SK-N-SH (cell line): ENCODE results near the gene C8G. TPM values are rescaled to one million over a fixed set of nuclear protein-coding genes. Genes with fewer than 3 reads are reported as not detected.

ENCODE experiments used
- CTCF ChIA-PET: fragments of 300-600, 350-600 bp; formaldehyde crosslinking; extraction: SDS; loops from one replicate; lab custom pipeline; 2021; lab: Yijun Ruan, JAX
- POLR2A ChIA-PET: fragments of 350-600 bp; sonication (Branson Sonifier 250); formaldehyde crosslinking; extraction: SDS; loops from one replicate; lab custom pipeline; 2020; ENCODE audit warnings: antibody characterized with exemption, inconsistent platforms; lab: Yijun Ruan, JAX
- DNase-seq: peaks from one replicate; pipeline ENCODE4 v3.0.0; 2012
- H2AFZ ChIP-seq: fragments of 200-600 bp; sonication (generic); 2 replicates; pipeline ENCODE4 v1.8.1; 2016; ENCODE audit warnings: antibody characterized with exemption, mild to moderate bottlenecking, low read depth
- H3F3A ChIP-seq: fragments of 200-600 bp; sonication (generic); replicated peaks from 2 replicates; pipeline ENCODE3; 2016; ENCODE audit warnings: antibody characterized with exemption, mild to moderate bottlenecking; ENCODE audit not compliant: insufficient read depth
- H3K27ac ChIP-seq, 2 experiments: fragments of 200-500 bp in 1 of 2; fragments of 200-600 bp in 1 of 2; sonication (Bioruptor generic) in 1 of 2; sonication (generic), shearing (Covaris generic) in 1 of 2; 2 replicates each; pipeline versions ENCODE4 v1.5.1 to v1.6.1; 2014 to 2016; ENCODE audit warnings: low read depth in 2 of 2, inconsistent platforms in 1 of 2, low read length in 1 of 2, mild to moderate bottlenecking in 1 of 2, mixed read lengths in 1 of 2
- H3K27me3 ChIP-seq: fragments of 200-600 bp; sonication (generic), shearing (Covaris generic); 2 replicates; pipeline ENCODE4 v1.6.1; 2016; ENCODE audit warnings: mixed run types; ENCODE audit not compliant: insufficient read depth
- H3K36me3 ChIP-seq, 2 experiments: fragments of 200-500 bp in 1 of 2; fragments of 200-600 bp in 1 of 2; sonication (Bioruptor generic) in 1 of 2; sonication (generic) in 1 of 2; replicated peaks in 1 of 2; 2 replicates each; pipeline versions ENCODE3 to v1.5.1; 2014 to 2016; ENCODE audit warnings: low read length in 1 of 2, mild to moderate bottlenecking in 1 of 2; ENCODE audit not compliant: insufficient read depth in 2 of 2, control insufficient read depth in 1 of 2
- H3K4me1 ChIP-seq, 2 experiments: fragments of 200-500 bp in 1 of 2; fragments of 200-600 bp in 1 of 2; sonication (Bioruptor generic) in 1 of 2; sonication (generic), shearing (Covaris generic) in 1 of 2; 2 replicates each; pipeline versions ENCODE4 v1.5.1 to v1.6.1; 2014 to 2016; ENCODE audit warnings: low read depth in 1 of 2, low read length in 1 of 2, mixed run types in 1 of 2; ENCODE audit not compliant: insufficient read depth in 2 of 2, control insufficient read depth in 1 of 2
- H3K4me2 ChIP-seq: fragments of 200-600 bp; sonication (generic), shearing (Covaris generic); 2 replicates; pipeline ENCODE4 v1.6.1; 2017; ENCODE audit warnings: mixed run types
- H3K4me3 ChIP-seq, 2 experiments: fragments of 200-500 bp in 1 of 2; fragments of 200-600 bp in 1 of 2; sonication (Bioruptor generic) in 1 of 2; sonication (generic), shearing (Covaris generic) in 1 of 2; 2 replicates each; pipeline versions ENCODE4 v1.5.1 to v1.8.1; 2014 to 2016; ENCODE audit warnings: low read depth in 2 of 2, inconsistent platforms in 1 of 2, low read length in 1 of 2, mild to moderate bottlenecking in 1 of 2, mixed read lengths in 1 of 2, moderate library complexity in 1 of 2
- H3K79me2 ChIP-seq: fragments of 200-600 bp; sonication (generic); 2 replicates; pipeline ENCODE4 v1.8.1; 2017; ENCODE audit warnings: mild to moderate bottlenecking; ENCODE audit not compliant: insufficient read depth
- H3K9ac ChIP-seq: fragments of 200-600 bp; sonication (generic); 2 replicates; pipeline ENCODE4 v1.6.1; 2017; ENCODE audit warnings: mixed run types
- H3K9me2 ChIP-seq: fragments of 200-600 bp; sonication (generic); 2 replicates; pipeline ENCODE4 v1.6.1; 2017; ENCODE audit warnings: mixed run types
- H3K9me3 ChIP-seq: fragments of 200-600 bp; sonication (generic); 2 replicates; pipeline ENCODE4 v1.6.1; 2017; ENCODE audit warnings: mixed run types, mild to moderate bottlenecking, moderate library complexity
- H4K20me1 ChIP-seq: fragments of 200-600 bp; sonication (generic); 2 replicates; pipeline ENCODE4 v1.6.1; 2017; ENCODE audit warnings: mild to moderate bottlenecking, mixed run types; ENCODE audit not compliant: insufficient read depth
- GABPA ChIP-seq: IDR thresholded peaks from 2 replicates; pipeline ENCODE4 v1.4.0; 2012; ENCODE audit warnings: low read depth, mild to moderate bottlenecking
- GATA2 ChIP-seq: sonication (generic); formaldehyde crosslinking; IDR thresholded peaks from 2 replicates; pipeline ENCODE4 v1.5.0; 2020; ENCODE audit warnings: mild to moderate bottlenecking, missing genetic modification reagents
- JUND ChIP-seq: IDR thresholded peaks from 2 replicates; pipeline ENCODE4 v1.4.0; 2012
- MXI1 ChIP-seq: IDR thresholded peaks from 2 replicates; pipeline ENCODE4 v1.6.1; 2012; ENCODE audit warnings: mild to moderate bottlenecking, low read depth, low read length, improper control_type of control experiment
- RAD21 ChIP-seq: IDR thresholded peaks from 2 replicates; pipeline ENCODE4 v1.6.1; 2012; ENCODE audit warnings: mild to moderate bottlenecking, low read length
- TAF1 ChIP-seq: IDR thresholded peaks from 2 replicates; pipeline ENCODE4 v1.6.1; 2012; ENCODE audit warnings: low read depth, mild to moderate bottlenecking, low read length, moderate library complexity, borderline replicate concordance
- WGBS: methylation state at CpG from one replicate; pipeline ENCODE4 v1.1.6; 2017; ENCODE audit warnings: low lambda C conversion rate; 5-methylcytosine and 5-hydroxymethylcytosine counted together
- polyA plus RNA-seq, 3 experiments: library from polyadenylated mRNA; depleted of rRNA; stranded (reverse); fragments of >200 nt; gene quantifications; 2 replicates each; pipeline ENCODE4 v1.2.3, GENCODE V29; 2012
- TF ChIP-seq, protein P1 (sequence below): IDR thresholded peaks from 2 replicates; pipeline ENCODE4; 2012
- TF ChIP-seq, protein P2 (sequence below): IDR thresholded peaks from 2 replicates; pipeline ENCODE4 v1.6.1; 2012; ENCODE audit warnings: mild to moderate bottlenecking, low read depth, low read length, moderate library complexity
- TF ChIP-seq, protein P3 (sequence below): fragments of 150-350 bp; IDR thresholded peaks from 2 replicates; pipeline ENCODE4 v1.6.1; 2016; ENCODE audit warnings: mild to moderate bottlenecking, low read depth, low read length

Gene C8G
- polyA plus RNA-seq, 1 of the 3 experiments (the other 2 are of a cell fraction) = 0.28 TPM

- Histone ChIP-seq H3K79me2 (no peaks in the 10 kb centered on the region), H3F3A (no peaks in the 10 kb centered on the region), H3K4me2 (no peak overlapping the region), H3K9me2 (no peaks in the 10 kb centered on the region), H3K9me3 (no peaks in the 10 kb centered on the region), H3K36me3 (no peaks in the 10 kb centered on the region), H3K4me1 (peaks cover 0 to 16% of the 10 kb centered on the region in 2 experiments; a peak in 1 of 4 replicates), H3K27me3 (no peaks in the 10 kb centered on the region), H4K20me1 (no peaks in the 10 kb centered on the region), H3K27ac (no peak overlapping the region), H2AFZ (no peak overlapping the region), H3K9ac (no peak overlapping the region), H3K4me3 (no peak overlapping the region)
- no peak for DNase-seq
- WGBS = 65% methylated on average over 2 of the region's 9 CpGs
- TF ChIP-seq RAD21 (no peak), GABPA (no peak), JUND (no peak)
- TF ChIP-seq, protein P1, sequence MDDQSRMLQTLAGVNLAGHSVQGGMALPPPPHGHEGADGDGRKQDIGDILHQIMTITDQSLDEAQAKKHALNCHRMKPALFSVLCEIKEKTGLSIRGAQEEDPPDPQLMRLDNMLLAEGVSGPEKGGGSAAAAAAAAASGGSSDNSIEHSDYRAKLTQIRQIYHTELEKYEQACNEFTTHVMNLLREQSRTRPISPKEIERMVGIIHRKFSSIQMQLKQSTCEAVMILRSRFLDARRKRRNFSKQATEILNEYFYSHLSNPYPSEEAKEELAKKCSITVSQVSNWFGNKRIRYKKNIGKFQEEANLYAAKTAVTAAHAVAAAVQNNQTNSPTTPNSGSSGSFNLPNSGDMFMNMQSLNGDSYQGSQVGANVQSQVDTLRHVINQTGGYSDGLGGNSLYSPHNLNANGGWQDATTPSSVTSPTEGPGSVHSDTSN = no peak
- CTCF ChIA-PET = interaction anchor here (1.1 to 13.2 kb wide), 2 partner anchors 9 to 77 kb away, joined by 3 to 350 read pairs; partner anchors contain the start of genes ABCA2 and FUT7
- POLR2A ChIA-PET = no interaction called here
Measured at GRCh38 chr9:136955943-136956335, 10.9 kb downstream of the C8G start.

DNA sequence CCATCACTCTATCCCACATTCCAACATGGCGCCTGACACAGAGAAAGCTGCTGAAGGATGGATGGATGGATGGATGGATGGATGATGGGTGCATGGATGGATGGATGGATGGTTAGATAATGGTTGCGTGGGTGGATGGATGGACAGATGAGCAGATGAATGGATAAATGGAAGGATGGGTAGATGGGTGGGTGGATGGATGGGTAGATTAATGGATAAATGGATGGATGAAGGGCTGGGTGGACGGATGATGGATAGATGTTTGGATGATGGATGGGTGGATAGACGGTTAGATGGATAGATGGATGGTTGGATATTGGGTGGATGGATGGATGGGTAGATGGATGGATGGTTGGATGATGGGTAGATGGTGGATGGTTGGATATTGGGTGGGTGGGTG lies 11.6 kb downstream of the C8G start:
- WGBS = 66% methylated on average over 4 of the region's 4 CpGs
- H2AFZ ChIP-seq = no peak overlapping the region
- no peak overlapping the region for H3K4me3 ChIP-seq
- no peak overlapping the region for H3K9ac ChIP-seq
- H3K79me2 ChIP-seq = no peaks in the 10 kb centered on the region
- no peak overlapping the region for H3K27ac ChIP-seq
- H3F3A ChIP-seq = no peaks in the 10 kb centered on the region
- H3K9me2 ChIP-seq = no peaks in the 10 kb centered on the region
- no peaks in the 10 kb centered on the region for H3K36me3 ChIP-seq
- peaks cover 0 to 17% of the 10 kb centered on the region in 2 experiments; a peak in 1 of 4 replicates for H3K4me1 ChIP-seq
- POLR2A ChIA-PET = no interaction called here
- CTCF ChIA-PET = no interaction called here
- no peaks in the 10 kb centered on the region for H3K9me3 ChIP-seq
- H3K4me2 ChIP-seq = no peak overlapping the region
- no peaks in the 10 kb centered on the region for H3K27me3 ChIP-seq
- TF ChIP-seq, protein P2, sequence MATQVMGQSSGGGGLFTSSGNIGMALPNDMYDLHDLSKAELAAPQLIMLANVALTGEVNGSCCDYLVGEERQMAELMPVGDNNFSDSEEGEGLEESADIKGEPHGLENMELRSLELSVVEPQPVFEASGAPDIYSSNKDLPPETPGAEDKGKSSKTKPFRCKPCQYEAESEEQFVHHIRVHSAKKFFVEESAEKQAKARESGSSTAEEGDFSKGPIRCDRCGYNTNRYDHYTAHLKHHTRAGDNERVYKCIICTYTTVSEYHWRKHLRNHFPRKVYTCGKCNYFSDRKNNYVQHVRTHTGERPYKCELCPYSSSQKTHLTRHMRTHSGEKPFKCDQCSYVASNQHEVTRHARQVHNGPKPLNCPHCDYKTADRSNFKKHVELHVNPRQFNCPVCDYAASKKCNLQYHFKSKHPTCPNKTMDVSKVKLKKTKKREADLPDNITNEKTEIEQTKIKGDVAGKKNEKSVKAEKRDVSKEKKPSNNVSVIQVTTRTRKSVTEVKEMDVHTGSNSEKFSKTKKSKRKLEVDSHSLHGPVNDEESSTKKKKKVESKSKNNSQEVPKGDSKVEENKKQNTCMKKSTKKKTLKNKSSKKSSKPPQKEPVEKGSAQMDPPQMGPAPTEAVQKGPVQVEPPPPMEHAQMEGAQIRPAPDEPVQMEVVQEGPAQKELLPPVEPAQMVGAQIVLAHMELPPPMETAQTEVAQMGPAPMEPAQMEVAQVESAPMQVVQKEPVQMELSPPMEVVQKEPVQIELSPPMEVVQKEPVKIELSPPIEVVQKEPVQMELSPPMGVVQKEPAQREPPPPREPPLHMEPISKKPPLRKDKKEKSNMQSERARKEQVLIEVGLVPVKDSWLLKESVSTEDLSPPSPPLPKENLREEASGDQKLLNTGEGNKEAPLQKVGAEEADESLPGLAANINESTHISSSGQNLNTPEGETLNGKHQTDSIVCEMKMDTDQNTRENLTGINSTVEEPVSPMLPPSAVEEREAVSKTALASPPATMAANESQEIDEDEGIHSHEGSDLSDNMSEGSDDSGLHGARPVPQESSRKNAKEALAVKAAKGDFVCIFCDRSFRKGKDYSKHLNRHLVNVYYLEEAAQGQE = no peak
- TF ChIP-seq, protein P3, sequence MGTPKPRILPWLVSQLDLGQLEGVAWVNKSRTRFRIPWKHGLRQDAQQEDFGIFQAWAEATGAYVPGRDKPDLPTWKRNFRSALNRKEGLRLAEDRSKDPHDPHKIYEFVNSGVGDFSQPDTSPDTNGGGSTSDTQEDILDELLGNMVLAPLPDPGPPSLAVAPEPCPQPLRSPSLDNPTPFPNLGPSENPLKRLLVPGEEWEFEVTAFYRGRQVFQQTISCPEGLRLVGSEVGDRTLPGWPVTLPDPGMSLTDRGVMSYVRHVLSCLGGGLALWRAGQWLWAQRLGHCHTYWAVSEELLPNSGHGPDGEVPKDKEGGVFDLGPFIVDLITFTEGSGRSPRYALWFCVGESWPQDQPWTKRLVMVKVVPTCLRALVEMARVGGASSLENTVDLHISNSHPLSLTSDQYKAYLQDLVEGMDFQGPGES = no peak
- TF ChIP-seq GATA2 (CRISPR knock-in tag) = no peak
- TF ChIP-seq TAF1 = no peak
- TF ChIP-seq MXI1 = no peak
- DNase-seq = no peak
- no peaks in the 10 kb centered on the region for H4K20me1 ChIP-seq
